ENCODE results near the gene SBK2. TPM values are rescaled to one million over a fixed set of nuclear protein-coding genes. Genes with fewer than 3 reads are reported as not detected.

SBK2 gene
- total RNA-seq, 2 experiments from 2014 or later: not detected

- no peak for ATAC-seq (ENCODE audit: poor library complexity)
- Histone ChIP-seq H3K36me3 (ENCODE audit: insufficient read depth, low read length) (no peaks in the 10 kb centered on the region), H3K27ac (ENCODE audit: low read depth in 1 of 2, low read length in 2 of 2) (no peak overlapping the region), H3K9me3 (ENCODE audit: control insufficient read depth in 1 of 2, insufficient read depth in 1 of 2, low read length in 2 of 2) (peaks cover 0 to 8% of the 10 kb centered on the region in 2 experiments), H3K4me3 (ENCODE audit: low read length) (no peak overlapping the region), H3K4me1 (ENCODE audit: insufficient read depth, low read length) (no peaks in the 10 kb centered on the region), H3K27me3 (ENCODE audit: control insufficient read depth in 1 of 2, insufficient read depth in 2 of 2, low read length in 2 of 2) (no peaks in the 10 kb centered on the region)
- Mint-ChIP-seq H3K4me3 (no peak overlapping the region), H3K9me3 (no peaks in the 10 kb centered on the region), H3K27me3 (peaks cover 13% of the 10 kb centered on the region), H3K36me3 (ENCODE audit: low read depth) (no peaks in the 10 kb centered on the region), H3K27ac (no peak overlapping the region), H3K4me1 (ENCODE audit: low read depth) (no peaks in the 10 kb centered on the region)
- ChIA-PET POLR2A (no interaction called here), CTCF (no interaction called here)
- intact Hi-C loops (cut with DNase I, micrococcal nuclease): no loop called here
- no peak for DNase-seq
- TF ChIP-seq CTCF (IDR thresholded peaks at IDR 0.05): no peak
Observed at GRCh38 chr19:55567708-55568328, 30.9 kb upstream of the SBK2 start.

- no peaks in the 10 kb centered on the region for H3K4me1 Mint-ChIP-seq (ENCODE audit: low read depth)
- H3K4me1 ChIP-seq (ENCODE audit: insufficient read depth, low read length): no peaks in the 10 kb centered on the region
- ChIA-PET CTCF (no interaction called here), POLR2A (no interaction called here)
- no peaks in the 10 kb centered on the region for H3K27me3 ChIP-seq (ENCODE audit: control insufficient read depth in 1 of 2, insufficient read depth in 2 of 2, low read length in 2 of 2)
- ATAC-seq (ENCODE audit: poor library complexity) (no peak), DNase-seq (no peak)
- H3K4me3 ChIP-seq (ENCODE audit: low read length): no peak overlapping the region
- no peak overlapping the region for H3K4me3 Mint-ChIP-seq
- no peak overlapping the region for H3K27ac ChIP-seq (ENCODE audit: low read depth in 1 of 2, low read length in 2 of 2)
- peaks cover 13% of the 10 kb centered on the region for H3K27me3 Mint-ChIP-seq
- H3K9me3 ChIP-seq (ENCODE audit: control insufficient read depth in 1 of 2, insufficient read depth in 1 of 2, low read length in 2 of 2): peaks cover 0 to 8% of the 10 kb centered on the region in 2 experiments
- TF ChIP-seq CTCF (IDR thresholded peaks at IDR 0.05): no peak
- intact Hi-C loops (cut with DNase I, micrococcal nuclease): no loop called here
- H3K36me3 ChIP-seq (ENCODE audit: insufficient read depth, low read length): no peaks in the 10 kb centered on the region
- no peak overlapping the region for H3K27ac Mint-ChIP-seq
- no peaks in the 10 kb centered on the region for H3K9me3 Mint-ChIP-seq
- no peaks in the 10 kb centered on the region for H3K36me3 Mint-ChIP-seq (ENCODE audit: low read depth)
Observed at GRCh38 chr19:55566823-55567222, 29.9 kb upstream of the SBK2 start.

GRCh38 chr19:55563261-55563690 lies 26.3 kb upstream of the SBK2 start:
- intact Hi-C loops (cut with DNase I, micrococcal nuclease): no loop called here
- ChIA-PET POLR2A (no interaction called here), CTCF (no interaction called here)
- Mint-ChIP-seq H3K4me3 (no peak overlapping the region), H3K36me3 (ENCODE audit: low read depth) (no peaks in the 10 kb centered on the region), H3K27me3 (peaks cover 13% of the 10 kb centered on the region), H3K9me3 (no peaks in the 10 kb centered on the region), H3K4me1 (ENCODE audit: low read depth) (no peaks in the 10 kb centered on the region), H3K27ac (no peak overlapping the region)
- ATAC-seq (ENCODE audit: poor library complexity) (no peak), DNase-seq (no peak)
- no peak overlapping the region for H3K4me3 ChIP-seq (ENCODE audit: low read length)
- H3K9me3 ChIP-seq (ENCODE audit: control insufficient read depth in 1 of 2, insufficient read depth in 1 of 2, low read length in 2 of 2): peaks cover 0 to 5% of the 10 kb centered on the region in 2 experiments
- no peaks in the 10 kb centered on the region for H3K4me1 ChIP-seq (ENCODE audit: insufficient read depth, low read length)
- no peaks in the 10 kb centered on the region for H3K36me3 ChIP-seq (ENCODE audit: insufficient read depth, low read length)
- TF ChIP-seq CTCF (IDR thresholded peaks at IDR 0.05): no peak
- H3K27me3 ChIP-seq (ENCODE audit: control insufficient read depth in 1 of 2, insufficient read depth in 2 of 2, low read length in 2 of 2): peaks cover 0 to 2% of the 10 kb centered on the region in 2 experiments
- no peak overlapping the region for H3K27ac ChIP-seq (ENCODE audit: low read depth in 1 of 2, low read length in 2 of 2)

Data from CD4-positive, alpha-beta T cell (primary cell).